ENCODE results near the gene USP6NL. TPM values are rescaled to one million over a fixed set of nuclear protein-coding genes. Genes with fewer than 3 reads are reported as not detected.

The USP6NL gene
- total RNA-seq, 1 experiment from 2014 or later, result 13.0 TPM

GRCh38 chr10:11609052-11609451, 2.4 kb downstream of the USP6NL start:
- no peaks in the 10 kb centered on the region for H3F3A ChIP-seq (ENCODE audit: low read length, unreplicated experiment)
- DNase-seq (no peak), ATAC-seq (no peak)
- H3K9me3 ChIP-seq (ENCODE audit: low read length), result no peaks in the 10 kb centered on the region
- peak overlapping the region; percentile 75; the same call in 1 of the 2 replicates for H3K4me3 ChIP-seq (ENCODE audit: low read length)
- H3K79me2 ChIP-seq (ENCODE audit: low read length), result peaks cover 68% of the 10 kb centered on the region
- TF ChIP-seq EZH2 (IDR thresholded peaks at IDR 0.05; ENCODE audit: low read length, unreplicated experiment), result no peak
- TF ChIP-seq EZH2phosphoT487 (IDR thresholded peaks at IDR 0.05; ENCODE audit: borderline replicate concordance, low read length), result no peak
- no peak for TF ChIP-seq CTCF (conservative IDR thresholded peaks at IDR 0.05; ENCODE audit: low read depth, low read length)
- no TSS peak for BruUV-seq (replicated peaks)
- H4K20me1 ChIP-seq (ENCODE audit: low read length), result 0 out of 2 replicates have a peak, but pooled peaks cover 5% of the 10 kb centered on the region
- intact Hi-C loops (cut with micrococcal nuclease), result loop anchor here (5.0 kb wide), 1 partner anchor 92 kb away; no protein-coding TSS in a partner anchor
- CTCF ChIA-PET, result no interaction called here
- H3K27me3 ChIP-seq (ENCODE audit: low read length), result no peaks in the 10 kb centered on the region
- H3K36me3 ChIP-seq (ENCODE audit: low read depth, low read length), result no peaks in the 10 kb centered on the region
- H2AFZ ChIP-seq (ENCODE audit: low read length), result no peak overlapping the region
- no peak overlapping the region for H3K9ac ChIP-seq (ENCODE audit: low read length)
- peak overlapping the region; percentile 76 for H3K4me2 ChIP-seq (ENCODE audit: low read length)
- H3K4me1 ChIP-seq (ENCODE audit: insufficient read depth, low read length), result peaks cover 14% of the 10 kb centered on the region; the same call in 1 of the 2 replicates
- no peak overlapping the region for H3K27ac ChIP-seq (ENCODE audit: low read length)
- POLR2A ChIA-PET (ENCODE audit: unreplicated experiment), result no interaction called here
- no peaks in the 10 kb centered on the region for H3K9me2 ChIP-seq (replicated peaks; ENCODE audit: low read length)

- intact Hi-C loops (cut with micrococcal nuclease), result loop anchor here (5.0 kb wide), 1 partner anchor 91 kb away; no protein-coding TSS in a partner anchor
- peaks cover 75% of the 10 kb centered on the region for H3K79me2 ChIP-seq (ENCODE audit: low read length)
- H3K4me2 ChIP-seq (ENCODE audit: low read length), result peak overlapping the region; percentile 76; the same call in 1 of the 2 replicates
- no peaks in the 10 kb centered on the region for H3K9me3 ChIP-seq (ENCODE audit: low read length)
- no TSS peak for BruUV-seq (replicated peaks)
- TF ChIP-seq CTCF (conservative IDR thresholded peaks at IDR 0.05; ENCODE audit: low read depth, low read length) (no peak), EZH2phosphoT487 (IDR thresholded peaks at IDR 0.05; ENCODE audit: borderline replicate concordance, low read length) (no peak), EZH2 (IDR thresholded peaks at IDR 0.05; ENCODE audit: low read length, unreplicated experiment) (no peak)
- ATAC-seq (no peak), DNase-seq (no peak)
- no peaks in the 10 kb centered on the region for H3K36me3 ChIP-seq (ENCODE audit: low read depth, low read length)
- H2AFZ ChIP-seq (ENCODE audit: low read length), result no peak overlapping the region
- no peaks in the 10 kb centered on the region for H3K27me3 ChIP-seq (ENCODE audit: low read length)
- H3K9ac ChIP-seq (ENCODE audit: low read length), result no peak overlapping the region
- H3F3A ChIP-seq (ENCODE audit: low read length, unreplicated experiment), result no peaks in the 10 kb centered on the region
- POLR2A ChIA-PET (ENCODE audit: unreplicated experiment), result no interaction called here
- peaks cover 16% of the 10 kb centered on the region; the same call in 1 of the 2 replicates for H3K4me1 ChIP-seq (ENCODE audit: insufficient read depth, low read length)
- H3K9me2 ChIP-seq (replicated peaks; ENCODE audit: low read length), result no peaks in the 10 kb centered on the region
- no peak overlapping the region for H3K27ac ChIP-seq (ENCODE audit: low read length)
- H4K20me1 ChIP-seq (ENCODE audit: low read length), result peaks cover 9% of the 10 kb centered on the region; the same call in 1 of the 2 replicates
- CTCF ChIA-PET, result no interaction called here
- H3K4me3 ChIP-seq (ENCODE audit: low read length), result no peak overlapping the region
Observed at GRCh38 chr10:11608159-11609013, 3.1 kb downstream of the USP6NL start.

All from PC-3 (cell line).